Esophagus squamous epithelium (tissue), 4 donors: ENCODE data around the gene SUPT20HL1.

Experiments used
- POLR2A ChIP-seq, 4 donors: fragments of 450-650 bp; IDR thresholded peaks; one replicate each; pipeline ENCODE4 v1.6.1; 2017; ENCODE audit warnings: antibody characterized with exemption in 4 of 4, mild to moderate bottlenecking in 4 of 4, moderate library complexity in 3 of 4
- TF ChIP-seq, protein P1 (sequence below), 6 experiments: fragments of 450-650 bp in 4 of 6; fragments of 200-600 bp in 2 of 6; sonication (generic) in 2 of 6; IDR thresholded peaks; one replicate each; pipeline ENCODE4 v1.5.1; 2016 to 2019; ENCODE audit warnings: antibody characterized with exemption in 6 of 6, mild to moderate bottlenecking in 4 of 6, moderate library complexity in 4 of 6

DNA sequence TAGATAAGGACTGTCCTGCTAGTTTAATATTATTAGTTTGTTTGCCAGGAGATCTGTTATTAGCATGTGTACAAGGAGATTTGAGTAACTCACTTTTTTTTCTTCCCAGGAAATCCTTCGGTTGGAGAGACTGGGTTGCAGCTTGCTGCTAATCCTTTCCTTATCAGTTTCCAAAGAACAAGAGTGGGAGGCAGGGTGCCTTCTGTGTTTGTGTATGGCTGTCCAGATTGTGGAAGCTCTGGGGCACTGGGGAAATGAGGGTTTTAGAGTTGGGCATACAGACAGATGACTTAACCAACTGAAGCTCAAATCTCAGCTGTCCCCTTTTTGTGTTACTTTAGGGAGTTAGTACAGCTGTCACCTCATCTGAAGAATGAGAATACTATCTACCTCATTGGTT lies 12.6 kb upstream of the SUPT20HL1 start:
- TF ChIP-seq, protein P1, sequence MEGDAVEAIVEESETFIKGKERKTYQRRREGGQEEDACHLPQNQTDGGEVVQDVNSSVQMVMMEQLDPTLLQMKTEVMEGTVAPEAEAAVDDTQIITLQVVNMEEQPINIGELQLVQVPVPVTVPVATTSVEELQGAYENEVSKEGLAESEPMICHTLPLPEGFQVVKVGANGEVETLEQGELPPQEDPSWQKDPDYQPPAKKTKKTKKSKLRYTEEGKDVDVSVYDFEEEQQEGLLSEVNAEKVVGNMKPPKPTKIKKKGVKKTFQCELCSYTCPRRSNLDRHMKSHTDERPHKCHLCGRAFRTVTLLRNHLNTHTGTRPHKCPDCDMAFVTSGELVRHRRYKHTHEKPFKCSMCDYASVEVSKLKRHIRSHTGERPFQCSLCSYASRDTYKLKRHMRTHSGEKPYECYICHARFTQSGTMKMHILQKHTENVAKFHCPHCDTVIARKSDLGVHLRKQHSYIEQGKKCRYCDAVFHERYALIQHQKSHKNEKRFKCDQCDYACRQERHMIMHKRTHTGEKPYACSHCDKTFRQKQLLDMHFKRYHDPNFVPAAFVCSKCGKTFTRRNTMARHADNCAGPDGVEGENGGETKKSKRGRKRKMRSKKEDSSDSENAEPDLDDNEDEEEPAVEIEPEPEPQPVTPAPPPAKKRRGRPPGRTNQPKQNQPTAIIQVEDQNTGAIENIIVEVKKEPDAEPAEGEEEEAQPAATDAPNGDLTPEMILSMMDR (IDR thresholded peaks at IDR 0.05), result no peak
- TF ChIP-seq POLR2A (IDR thresholded peaks at IDR 0.05), result no peak
